NCI-H2227 (cell line): ENCODE results near the gene PHF20.
"Not testable (repeated sequence)": the region's sequence is repeated elsewhere in the genome, so short reads cannot be mapped to it uniquely, and the experiment has no call there.

Source experiments
- DNase-seq: peaks from one replicate; lab custom pipeline; 2025; ENCODE audit not compliant: unreplicated experiment; lab: John Stamatoyannopoulos, UW

Gene PHF20

GRCh38 chr20:35968930-35969329 lies 197.1 kb downstream of the PHF20 start:
- no peak for DNase-seq

DNA sequence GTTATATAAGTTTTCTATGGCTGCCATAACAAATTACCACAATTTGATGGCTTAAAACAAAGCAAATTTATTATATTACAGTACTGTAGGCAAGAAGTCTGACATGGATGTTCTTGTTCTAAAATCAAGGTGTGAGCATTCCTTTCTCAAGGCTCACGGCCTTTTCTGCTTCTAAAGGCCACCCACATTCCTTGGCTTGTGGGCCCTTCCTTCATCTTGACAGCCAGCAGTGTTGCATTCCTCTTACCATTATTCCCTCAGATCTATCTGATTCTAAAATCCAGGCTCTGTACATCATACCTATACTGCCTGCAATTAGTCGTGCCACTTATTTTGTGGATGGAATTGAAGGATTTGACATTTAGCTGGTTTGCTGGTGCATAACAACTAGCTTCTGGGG lies 200.2 kb downstream of the PHF20 start:
- no peak for DNase-seq

DNA sequence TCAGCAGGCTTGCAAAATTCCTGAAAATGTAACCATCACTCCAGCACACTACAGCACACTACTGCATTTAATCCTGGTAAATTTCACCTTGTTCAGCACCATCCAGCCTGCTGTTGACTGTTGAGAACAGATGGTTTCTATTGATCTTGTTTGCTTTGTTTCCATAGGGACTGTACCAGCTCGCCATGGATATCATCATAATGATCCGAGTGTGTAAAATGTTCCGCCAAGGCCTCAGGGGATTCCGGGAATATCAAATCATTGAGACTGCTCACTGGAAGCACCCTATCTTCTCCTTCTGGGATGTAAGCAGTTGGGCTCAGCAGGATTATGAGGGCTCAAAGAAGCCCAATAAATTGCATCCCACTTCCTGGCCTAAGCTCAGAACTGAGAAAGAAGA lies 200.6 kb downstream of the PHF20 start:
- no peak for DNase-seq

- DNase-seq = no peak
Observed at GRCh38 chr20:35974256-35974655, 202.4 kb downstream of the PHF20 start.

DNA sequence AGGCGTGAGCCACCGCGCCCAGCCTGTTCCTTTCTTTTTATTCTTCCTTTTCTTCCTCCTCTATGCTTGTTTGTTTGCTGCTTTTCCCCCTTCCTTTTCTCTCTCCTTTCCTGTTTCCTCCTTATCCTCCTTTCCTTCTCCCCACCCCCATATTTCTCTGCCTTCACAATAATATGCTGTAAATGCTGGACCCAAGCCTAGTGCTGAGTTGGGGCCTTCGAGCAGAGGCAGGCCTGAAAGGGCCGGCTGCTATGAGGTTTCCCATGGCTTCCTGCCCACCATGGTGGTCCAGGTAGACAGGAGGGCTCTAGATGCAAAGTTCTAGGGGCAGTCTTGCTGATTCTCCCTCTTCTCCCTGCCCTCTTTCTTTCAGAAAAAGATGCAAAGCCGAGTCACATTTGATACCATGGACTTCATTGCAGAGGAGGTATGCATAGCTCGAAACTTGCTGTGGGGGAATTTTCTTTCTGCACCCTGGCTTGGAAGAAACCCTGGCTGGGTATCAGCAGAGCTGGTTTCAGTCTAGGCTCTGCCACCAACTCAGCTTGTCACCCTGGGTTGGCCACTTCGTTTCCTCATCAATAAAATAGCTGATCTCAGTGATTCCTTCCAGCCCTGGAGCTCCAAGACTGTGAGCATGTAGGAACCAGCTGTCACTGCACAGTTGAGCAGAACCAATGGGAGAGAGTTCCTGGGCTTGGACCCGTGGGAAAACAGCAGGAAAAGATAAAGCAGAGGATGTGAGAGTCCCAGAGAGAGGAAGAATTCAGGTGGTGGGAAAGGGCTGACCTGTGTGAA lies 204.0 kb downstream of the PHF20 start:
- DNase-seq = no peak

GRCh38 chr20:35978041-35978513 lies 206.3 kb downstream of the PHF20 start:
- no peak for DNase-seq

DNA sequence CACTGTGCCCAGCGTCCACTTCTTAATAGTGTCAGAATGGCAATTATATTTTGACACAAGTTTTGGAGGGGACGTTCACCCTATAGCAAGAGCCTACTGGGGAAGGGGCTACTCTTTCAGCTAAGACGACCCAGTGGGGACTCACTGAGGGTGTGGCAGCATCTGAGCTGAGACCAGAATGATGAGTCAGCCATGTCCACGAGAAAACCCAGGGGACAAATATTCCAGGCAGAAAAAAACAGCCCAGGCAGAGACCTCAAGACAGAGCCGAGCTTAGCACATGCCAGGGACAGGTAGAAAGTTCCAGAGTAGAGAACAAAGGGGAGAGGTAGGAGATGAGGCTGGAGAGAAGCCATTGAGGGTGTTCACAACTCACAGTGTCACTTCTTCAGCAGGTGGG lies 207.7 kb downstream of the PHF20 start:
- no peak for DNase-seq

GRCh38 chr20:35981969-35982368 lies 210.2 kb downstream of the PHF20 start:
- DNase-seq = no peak

- DNase-seq = no peak
Observed at GRCh38 chr20:35984382-35984781, 212.6 kb downstream of the PHF20 start.

DNA sequence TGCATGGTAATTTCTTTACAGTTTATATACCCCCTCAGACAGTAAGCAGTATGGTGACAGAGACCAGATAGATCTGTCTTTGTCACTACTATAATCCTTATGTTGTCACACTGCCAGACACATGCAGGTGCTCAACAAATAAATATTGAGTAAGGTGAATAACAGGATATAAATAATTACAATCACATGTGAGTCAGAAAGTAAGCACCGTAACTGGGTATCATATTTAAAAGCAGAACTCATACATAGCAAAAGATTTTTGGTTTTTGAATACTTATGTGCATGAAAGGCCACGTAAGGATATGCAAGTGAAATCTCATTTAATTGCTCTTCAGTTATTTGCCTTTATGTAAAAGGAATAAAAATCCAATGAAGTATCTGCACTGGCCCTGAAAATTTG lies 214.0 kb downstream of the PHF20 start:
- DNase-seq = no peak

DNA sequence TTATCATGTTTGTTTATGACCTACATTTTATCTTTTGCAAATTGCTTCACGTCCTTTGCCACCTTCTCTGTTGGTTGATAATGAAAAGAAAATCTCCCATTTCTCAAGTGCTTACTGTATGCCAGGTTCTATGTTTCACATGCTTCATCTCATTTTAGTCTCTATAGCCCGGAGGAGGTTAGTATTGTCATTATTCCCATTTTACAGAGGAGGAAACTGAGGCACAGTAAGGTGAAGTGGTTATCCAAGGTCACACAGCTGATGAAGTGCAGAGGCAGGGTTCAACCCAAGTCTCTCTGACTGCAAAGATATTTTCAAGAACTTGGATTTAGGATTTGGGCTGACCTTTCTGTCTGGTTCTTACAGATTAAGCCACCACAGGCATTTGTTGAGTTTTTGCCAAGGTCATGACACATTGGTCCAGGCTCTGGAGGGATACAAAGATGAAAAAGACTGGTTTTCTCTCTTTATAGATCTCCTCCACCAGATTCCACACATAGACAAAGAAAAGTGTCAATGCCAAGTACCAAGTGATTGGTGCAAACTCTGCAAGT lies 217.2 kb downstream of the PHF20 start:
- DNase-seq = no peak

DNA sequence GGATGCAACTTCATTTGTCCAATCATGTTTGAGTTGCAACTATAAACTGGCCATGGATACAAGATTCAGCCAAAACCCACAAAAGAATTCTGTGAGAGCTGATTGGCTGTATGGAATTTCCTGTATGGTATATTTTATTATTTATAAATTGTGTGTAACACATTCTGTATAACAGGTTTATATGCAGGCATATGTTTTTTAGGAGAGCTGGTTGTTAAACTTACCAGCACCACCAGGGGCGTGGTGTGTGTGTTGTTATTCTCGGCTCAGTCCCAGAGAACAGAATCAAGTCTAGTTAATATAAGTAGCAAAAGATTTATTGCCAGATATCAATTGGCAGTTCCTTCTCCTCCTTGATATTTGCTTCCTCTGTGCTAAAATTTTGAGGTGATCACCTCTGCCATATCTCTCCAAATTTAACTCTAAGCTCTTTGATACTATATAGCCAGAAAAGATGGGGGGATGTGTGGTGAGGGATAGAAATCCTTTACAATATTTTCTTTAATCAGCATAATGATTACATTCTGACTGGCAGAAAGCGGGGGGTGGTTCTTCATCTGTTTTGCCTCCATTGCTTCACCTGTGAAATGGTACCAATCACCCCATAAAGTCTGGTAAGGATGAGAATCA lies 219.4 kb downstream of the PHF20 start:
- peak; percentile 30 for DNase-seq

DNA sequence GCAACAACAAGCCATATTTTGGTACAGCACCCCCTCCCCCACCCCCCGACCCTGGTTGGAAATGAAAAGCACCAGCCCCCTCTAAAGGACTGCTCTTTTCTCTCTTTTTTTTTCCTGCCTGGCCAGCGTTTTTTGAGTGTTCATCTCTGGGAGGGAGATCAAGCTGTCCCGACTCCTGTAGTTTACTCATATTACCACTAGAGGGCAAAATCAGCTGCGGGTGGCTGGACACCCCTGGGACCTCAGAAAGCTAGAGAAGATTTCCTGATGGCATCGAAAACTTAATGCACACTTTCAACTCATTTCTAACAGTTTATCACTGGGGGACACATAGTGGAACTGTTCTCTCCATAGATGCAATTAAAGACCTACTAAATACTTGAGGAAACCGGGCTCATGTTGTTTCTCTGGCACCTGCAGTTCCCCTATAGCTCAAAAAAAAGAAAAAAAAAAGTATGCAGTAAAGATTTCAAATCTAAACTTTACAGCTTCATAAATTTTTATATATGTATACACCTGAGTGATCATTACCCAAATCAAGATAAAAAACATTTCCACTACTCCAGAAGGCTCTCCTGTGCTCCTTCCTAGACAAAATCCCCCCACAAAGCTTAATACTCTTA lies 221.0 kb downstream of the PHF20 start:
- DNase-seq = peak; percentile 85

DNA sequence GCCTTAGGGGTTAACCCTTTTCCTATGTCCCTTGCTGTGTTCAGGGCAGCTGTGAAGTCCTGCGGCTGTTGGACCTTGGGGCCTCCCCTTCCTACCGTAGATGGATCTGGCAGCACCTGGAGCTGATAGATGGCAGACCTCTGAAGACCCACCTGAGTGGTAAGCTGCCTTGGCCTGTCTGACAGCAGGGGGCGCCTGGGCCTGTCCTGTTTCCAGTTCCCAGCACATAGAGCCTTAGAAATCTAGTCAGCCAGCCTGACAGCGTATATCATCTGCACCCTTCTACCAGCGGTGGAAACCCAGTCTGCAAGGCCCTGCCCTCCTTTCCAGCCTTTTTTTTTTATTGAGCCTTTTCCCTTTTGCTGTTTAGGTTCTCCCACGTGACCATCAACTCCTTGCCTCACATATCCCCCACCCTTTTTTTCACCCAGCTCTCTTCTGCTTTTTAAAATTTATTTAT lies 223.2 kb downstream of the PHF20 start:
- DNase-seq = peak; percentile 89

DNA sequence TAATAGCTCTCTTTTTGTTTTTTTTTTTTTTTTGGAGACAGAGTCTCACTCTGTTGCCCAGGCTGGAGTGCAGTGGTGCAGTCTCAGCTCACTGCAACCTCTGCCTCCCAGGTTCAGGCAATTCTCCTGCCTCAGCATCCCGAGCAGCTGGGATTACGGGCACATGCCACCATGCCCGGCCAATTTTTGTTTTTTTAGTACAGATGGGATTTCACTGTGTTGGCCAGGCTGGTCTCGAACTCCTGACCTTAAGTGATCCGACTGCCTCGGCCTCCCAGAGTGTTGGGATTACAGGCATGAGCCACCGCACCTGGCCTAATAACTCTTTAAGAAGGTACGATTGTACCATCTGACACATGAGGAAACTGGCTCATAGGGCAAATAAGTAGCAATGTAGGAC lies 224.7 kb downstream of the PHF20 start:
- not testable (repeated sequence) for DNase-seq
